RWPE2 (cell line): ENCODE measurements around the gene TMEM116.
"Not testable (repeated sequence)": the region's sequence is repeated elsewhere in the genome, so short reads cannot be mapped to it uniquely, and the experiment has no call there.

Experiments
- ATAC-seq: fragments of 200-7000 bp; cut with Tn5 transposase; 3 replicates; pipeline ENCODE4 v1.9.1; 2021; ENCODE audit warnings: low read depth
- DNase-seq: peaks from one replicate; pipeline ENCODE4 v3.0.0-alpha.2; 2020; ENCODE audit warnings: low spot score
- H3K27ac ChIP-seq: fragments of 450-650 bp; 2 replicates; pipeline ENCODE4 v1.5.1; 2017; ENCODE audit warnings: mild to moderate bottlenecking; ENCODE audit not compliant: poor library complexity, severe bottlenecking
- H3K27me3 ChIP-seq: fragments of 250-450 bp; sonication (Bioruptor Pico); 2 replicates; pipeline ENCODE4 v1.5.1; 2021; ENCODE audit warnings: mild to moderate bottlenecking, moderate library complexity; ENCODE audit not compliant: insufficient read depth, poor library complexity, severe bottlenecking
- H3K36me3 ChIP-seq: fragments of 250-450 bp; sonication (Bioruptor Pico); 2 replicates; pipeline ENCODE4 v1.5.1; 2020; ENCODE audit warnings: low read depth, mild to moderate bottlenecking, moderate library complexity
- H3K4me1 ChIP-seq: fragments of 250-450 bp; sonication (Bioruptor Pico); 2 replicates; pipeline ENCODE4 v1.5.1; 2021; ENCODE audit warnings: mild to moderate bottlenecking, moderate library complexity; ENCODE audit not compliant: insufficient read depth, poor library complexity, severe bottlenecking
- H3K4me3 ChIP-seq: fragments of 250-450 bp; sonication (Bioruptor Pico); 2 replicates; pipeline ENCODE4 v1.5.1; 2021; ENCODE audit warnings: mild to moderate bottlenecking, moderate library complexity; ENCODE audit not compliant: severe bottlenecking
- H3K9me3 ChIP-seq: fragments of 250-450 bp; sonication (Bioruptor Pico); 2 replicates; pipeline ENCODE4 v1.5.1; 2021; ENCODE audit warnings: mild to moderate bottlenecking, moderate library complexity; ENCODE audit not compliant: severe bottlenecking
- TF ChIP-seq, protein P1 (sequence below): fragments of 450-650 bp; IDR thresholded peaks from one replicate; pipeline ENCODE4 v1.5.1; 2017; ENCODE audit warnings: mild to moderate bottlenecking, moderate library complexity; ENCODE audit not compliant: poor library complexity, severe bottlenecking

The TMEM116 gene

DNA sequence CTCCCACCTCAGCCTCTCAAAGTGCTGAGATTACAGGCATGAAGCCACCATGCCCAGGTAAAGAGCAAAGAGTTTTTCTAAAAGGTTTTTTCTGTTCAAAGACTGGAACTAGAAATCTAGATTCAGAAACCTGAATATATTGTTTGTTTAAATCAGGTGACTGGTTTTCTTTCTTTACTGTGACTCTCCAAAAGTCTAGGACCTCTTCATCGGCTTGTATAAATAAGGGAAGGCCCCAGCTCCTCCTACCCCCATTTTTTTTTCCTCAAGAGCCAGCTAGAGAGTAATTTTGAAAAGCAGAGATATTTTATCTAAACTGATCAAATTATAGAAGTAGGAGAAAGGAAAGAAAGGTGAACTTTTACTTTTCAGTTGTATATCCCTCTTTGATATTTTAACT, 48.0 kb downstream of the TMEM116 start:
- TF ChIP-seq, protein P1, sequence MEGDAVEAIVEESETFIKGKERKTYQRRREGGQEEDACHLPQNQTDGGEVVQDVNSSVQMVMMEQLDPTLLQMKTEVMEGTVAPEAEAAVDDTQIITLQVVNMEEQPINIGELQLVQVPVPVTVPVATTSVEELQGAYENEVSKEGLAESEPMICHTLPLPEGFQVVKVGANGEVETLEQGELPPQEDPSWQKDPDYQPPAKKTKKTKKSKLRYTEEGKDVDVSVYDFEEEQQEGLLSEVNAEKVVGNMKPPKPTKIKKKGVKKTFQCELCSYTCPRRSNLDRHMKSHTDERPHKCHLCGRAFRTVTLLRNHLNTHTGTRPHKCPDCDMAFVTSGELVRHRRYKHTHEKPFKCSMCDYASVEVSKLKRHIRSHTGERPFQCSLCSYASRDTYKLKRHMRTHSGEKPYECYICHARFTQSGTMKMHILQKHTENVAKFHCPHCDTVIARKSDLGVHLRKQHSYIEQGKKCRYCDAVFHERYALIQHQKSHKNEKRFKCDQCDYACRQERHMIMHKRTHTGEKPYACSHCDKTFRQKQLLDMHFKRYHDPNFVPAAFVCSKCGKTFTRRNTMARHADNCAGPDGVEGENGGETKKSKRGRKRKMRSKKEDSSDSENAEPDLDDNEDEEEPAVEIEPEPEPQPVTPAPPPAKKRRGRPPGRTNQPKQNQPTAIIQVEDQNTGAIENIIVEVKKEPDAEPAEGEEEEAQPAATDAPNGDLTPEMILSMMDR, result no peak
- DNase-seq, result no peak
- Histone ChIP-seq H3K27me3 (no peaks in the 10 kb centered on the region), H3K4me3 (no peak overlapping the region), H3K36me3 (no peaks in the 10 kb centered on the region), H3K27ac (no peak overlapping the region), H3K4me1 (no peaks in the 10 kb centered on the region), H3K9me3 (peaks cover 3% of the 10 kb centered on the region)
- ATAC-seq, result no peak

DNA sequence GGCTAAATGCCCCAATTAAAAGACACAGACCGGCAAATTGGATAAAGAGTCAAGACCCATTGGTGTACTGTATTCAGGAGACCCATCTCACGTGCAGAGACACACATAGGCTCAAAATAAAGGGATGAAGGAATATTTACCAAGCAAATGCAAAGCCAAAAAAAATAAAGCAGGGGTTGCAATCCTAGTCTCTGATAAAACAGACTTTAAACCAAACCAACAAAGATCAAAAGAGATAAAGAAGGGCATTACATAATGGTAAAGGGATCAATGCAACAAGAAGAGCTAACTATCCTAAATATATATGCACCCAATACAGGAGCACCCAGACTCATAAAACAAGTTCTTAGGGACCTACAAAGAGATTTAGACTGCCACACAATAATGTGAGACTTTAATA, 53.4 kb downstream of the TMEM116 start:
- H3K9me3 ChIP-seq, ATAC-seq, DNase-seq, H3K4me1 ChIP-seq, H3K27me3 ChIP-seq, H3K27ac ChIP-seq, H3K4me3 ChIP-seq, H3K36me3 ChIP-seq: not testable (repeated sequence)

DNA sequence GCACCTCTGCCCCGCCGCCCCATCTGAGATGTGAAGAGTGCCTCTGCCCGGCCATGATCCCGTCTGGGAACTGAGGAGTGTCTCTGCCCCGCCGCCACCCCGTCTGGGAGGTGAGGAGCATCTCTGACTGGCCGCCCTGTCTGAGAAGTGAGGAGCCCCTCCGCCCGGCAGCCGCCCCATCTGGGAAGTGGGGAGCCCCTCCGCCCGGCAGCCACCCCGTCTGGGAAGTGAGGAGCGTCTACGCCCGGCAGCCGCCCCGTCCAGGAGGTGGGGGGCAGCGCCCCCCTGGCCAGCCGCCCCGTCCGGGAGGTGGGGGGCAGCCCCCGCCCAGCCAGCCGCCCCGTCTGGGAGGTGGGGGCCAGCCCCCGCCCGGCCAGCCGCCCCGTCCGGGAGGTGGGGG, 55.7 kb downstream of the TMEM116 start:
- H3K27me3 ChIP-seq, H3K4me3 ChIP-seq, DNase-seq, H3K36me3 ChIP-seq, H3K9me3 ChIP-seq, H3K27ac ChIP-seq, H3K4me1 ChIP-seq, ATAC-seq: not testable (repeated sequence)

DNA sequence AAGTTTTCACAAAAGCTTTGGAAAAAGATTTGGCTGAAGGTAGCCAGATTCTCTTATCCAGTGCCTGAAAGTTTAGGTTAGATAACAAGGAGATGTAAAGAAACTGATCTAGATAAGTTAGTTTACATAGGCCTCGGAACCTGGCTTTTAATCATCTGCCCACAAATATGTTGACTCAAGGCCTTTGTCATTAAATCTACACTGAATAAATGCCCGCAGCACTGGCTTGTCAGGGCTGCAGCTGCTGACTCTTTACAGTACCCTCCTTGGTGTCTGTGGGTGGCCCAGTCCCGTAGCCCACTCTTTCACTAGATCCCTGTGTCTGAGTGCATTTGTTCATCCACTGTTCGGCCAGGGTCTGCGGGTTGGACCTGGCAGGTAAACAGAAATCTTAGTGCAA, 58.0 kb downstream of the TMEM116 start:
- TF ChIP-seq, protein P1, result no peak
- Histone ChIP-seq H3K9me3 (no peaks in the 10 kb centered on the region), H3K27me3 (no peaks in the 10 kb centered on the region), H3K4me1 (no peaks in the 10 kb centered on the region), H3K27ac (no peak overlapping the region), H3K36me3 (no peaks in the 10 kb centered on the region), H3K4me3 (no peak overlapping the region)
- DNase-seq (no peak), ATAC-seq (peak; percentile 46; the same call in 1 of the 3 replicates)

DNA sequence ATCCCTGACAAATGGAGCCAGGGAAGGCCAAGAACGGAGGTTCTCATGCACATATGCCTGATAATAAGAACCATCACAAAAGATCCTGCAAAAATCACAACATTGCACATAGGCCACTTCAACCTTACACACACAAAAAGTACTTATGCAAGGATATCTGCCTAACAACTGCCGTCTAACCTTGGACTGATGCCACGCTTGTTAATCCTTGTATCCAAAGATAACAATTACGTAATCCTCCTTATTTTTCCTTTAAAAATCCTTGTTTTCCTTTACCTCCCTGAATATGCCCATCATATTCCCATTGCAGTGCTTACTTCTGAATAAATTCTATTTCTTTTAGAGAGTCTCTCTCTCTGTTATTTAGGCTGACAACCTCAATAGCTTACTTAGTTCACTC, 59.5 kb downstream of the TMEM116 start:
- H3K27me3 ChIP-seq, result no peaks in the 10 kb centered on the region
- H3K27ac ChIP-seq, result no peak overlapping the region
- no peaks in the 10 kb centered on the region for H3K9me3 ChIP-seq
- no peak overlapping the region for H3K4me3 ChIP-seq
- no peaks in the 10 kb centered on the region for H3K36me3 ChIP-seq
- ATAC-seq, result no peak
- H3K4me1 ChIP-seq, result no peaks in the 10 kb centered on the region
- no peak for DNase-seq
- TF ChIP-seq, protein P1, result no peak

DNA sequence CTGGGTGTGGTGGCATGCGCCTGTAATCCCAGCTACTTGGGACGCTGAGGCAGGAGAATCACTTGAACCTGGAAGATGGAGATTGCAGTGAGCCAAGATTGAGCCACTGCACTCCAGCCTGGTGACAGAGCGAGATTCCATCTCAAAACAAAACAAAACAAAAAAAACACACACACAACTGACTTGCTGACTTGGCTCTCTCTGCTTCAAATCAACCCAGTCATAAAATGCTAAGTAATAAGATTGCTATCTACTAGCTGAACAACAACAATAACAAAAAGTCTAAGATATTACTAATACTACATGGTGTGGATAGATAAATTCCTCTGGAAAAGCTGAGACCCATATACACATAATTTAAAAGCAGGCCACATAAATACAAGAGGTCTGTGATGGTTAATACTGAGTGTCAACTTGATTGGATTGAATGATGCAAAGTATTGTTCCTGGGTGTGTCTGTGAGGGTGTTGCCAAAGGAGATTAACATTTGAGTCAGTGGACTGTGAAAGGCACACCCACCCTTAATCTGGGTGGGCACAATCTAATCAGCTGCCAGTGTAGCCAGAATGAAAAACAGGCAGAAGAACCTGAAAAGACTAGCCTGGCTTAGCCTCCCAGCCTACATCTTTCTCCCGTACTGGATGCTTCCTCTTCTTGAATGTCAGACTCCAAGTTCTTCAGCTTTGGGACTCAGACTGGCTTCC, 60.7 kb downstream of the TMEM116 start:
- H3K36me3 ChIP-seq, DNase-seq, H3K4me1 ChIP-seq, H3K27me3 ChIP-seq, H3K4me3 ChIP-seq, ATAC-seq, H3K9me3 ChIP-seq, H3K27ac ChIP-seq: not testable (repeated sequence)

- not testable (repeated sequence) for H3K4me1 ChIP-seq, DNase-seq, H3K27ac ChIP-seq, H3K4me3 ChIP-seq, H3K27me3 ChIP-seq, ATAC-seq, H3K9me3 ChIP-seq, H3K36me3 ChIP-seq
Measured at GRCh38 chr12:111950961-111951676, 61.8 kb downstream of the TMEM116 start.
